ENCODE data around the gene ELP5.
"Not testable (repeated sequence)": the region's sequence is repeated elsewhere in the genome, so short reads cannot be mapped to it uniquely, and the experiment has no call there.

Gene ELP5

DNA sequence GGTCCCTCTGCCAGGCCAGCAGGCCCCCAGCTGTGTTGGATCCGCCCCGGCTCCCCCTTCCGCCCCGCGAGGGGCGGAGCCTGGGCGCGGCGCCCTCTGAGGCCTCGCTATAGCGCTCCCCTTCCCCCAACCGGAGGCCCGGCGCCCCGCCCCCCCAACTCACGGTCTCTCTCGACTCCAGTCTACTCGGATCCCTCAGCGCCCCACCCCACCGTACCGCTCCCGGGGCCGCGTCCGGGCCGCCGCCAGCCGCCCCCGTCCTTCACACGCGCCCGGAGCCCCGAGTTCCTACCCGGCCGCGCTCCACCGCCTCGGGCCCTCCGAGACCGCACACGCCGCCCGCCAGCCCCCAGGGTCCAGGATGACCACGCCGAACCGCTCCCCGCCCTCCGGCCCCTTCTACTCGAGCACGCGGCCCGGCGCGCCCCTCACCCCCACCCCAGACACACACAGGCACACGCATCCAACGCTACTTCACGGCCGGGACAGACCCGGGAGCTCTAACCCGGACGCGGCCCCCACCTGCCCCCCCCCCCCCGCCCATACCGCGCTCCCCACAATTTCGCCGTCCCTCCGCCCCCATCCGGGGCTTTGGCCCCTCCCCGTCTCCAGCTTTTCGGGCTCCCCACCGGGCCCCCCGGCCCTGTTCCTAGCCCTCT, 14.1 kb upstream of the ELP5 start:
- peaks cover 24% of the 10 kb centered on the region for H3K36me3 Mint-ChIP-seq
- DNase-seq (ENCODE audit: low spot score in 2 of 2) (peak; percentile 67 to 68), ATAC-seq (ENCODE audit: low read depth) (peak; percentile 31)
- peak overlapping the region; percentile 100 for H3K4me3 Mint-ChIP-seq
- H3K9me3 Mint-ChIP-seq: no peaks in the 10 kb centered on the region
- H3K27me3 Mint-ChIP-seq: no peaks in the 10 kb centered on the region
- H3K4me1 Mint-ChIP-seq: peaks cover 54% of the 10 kb centered on the region
- peak overlapping the region; percentile 100 for H3K27ac Mint-ChIP-seq

DNA sequence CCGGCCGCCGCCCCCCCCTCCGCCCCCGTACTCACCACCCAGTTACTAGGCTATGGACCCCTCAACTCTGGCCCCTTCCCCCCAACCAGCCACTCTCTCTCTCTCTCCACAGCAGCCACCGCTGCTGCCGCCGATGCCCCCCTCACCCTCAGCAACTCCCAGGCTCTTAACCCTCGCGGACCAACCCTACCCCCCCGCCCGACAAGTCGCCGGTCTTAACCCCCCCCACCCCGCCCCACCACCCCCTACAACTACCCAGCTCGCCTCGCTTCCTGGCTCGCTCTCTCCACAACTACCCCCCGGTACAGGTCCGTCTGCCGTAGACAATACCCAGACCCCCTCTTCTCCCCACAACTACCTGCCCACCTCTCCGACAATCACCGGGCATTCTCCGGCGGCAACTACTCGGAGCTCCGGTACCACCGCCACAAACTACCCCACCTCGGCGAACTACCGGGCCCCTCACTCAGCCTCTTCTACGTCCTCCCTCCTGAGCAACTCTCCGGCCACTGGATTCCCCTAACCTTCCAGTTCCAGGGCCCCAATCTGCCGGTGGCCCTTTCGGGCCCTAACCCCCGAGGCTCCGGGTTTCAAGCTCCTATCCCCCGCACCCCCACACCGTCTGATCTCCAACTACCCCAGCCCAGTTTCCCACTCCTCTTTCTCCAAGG, 13.5 kb upstream of the ELP5 start:
- Mint-ChIP-seq H3K27me3 (no peaks in the 10 kb centered on the region), H3K9me3 (no peaks in the 10 kb centered on the region), H3K4me3 (peak overlapping the region; percentile 100), H3K4me1 (peaks cover 53% of the 10 kb centered on the region), H3K36me3 (peaks cover 23% of the 10 kb centered on the region), H3K27ac (peak overlapping the region; percentile 100)
- DNase-seq (ENCODE audit: low spot score in 2 of 2) (no peak), ATAC-seq (ENCODE audit: low read depth) (no peak)

DNA sequence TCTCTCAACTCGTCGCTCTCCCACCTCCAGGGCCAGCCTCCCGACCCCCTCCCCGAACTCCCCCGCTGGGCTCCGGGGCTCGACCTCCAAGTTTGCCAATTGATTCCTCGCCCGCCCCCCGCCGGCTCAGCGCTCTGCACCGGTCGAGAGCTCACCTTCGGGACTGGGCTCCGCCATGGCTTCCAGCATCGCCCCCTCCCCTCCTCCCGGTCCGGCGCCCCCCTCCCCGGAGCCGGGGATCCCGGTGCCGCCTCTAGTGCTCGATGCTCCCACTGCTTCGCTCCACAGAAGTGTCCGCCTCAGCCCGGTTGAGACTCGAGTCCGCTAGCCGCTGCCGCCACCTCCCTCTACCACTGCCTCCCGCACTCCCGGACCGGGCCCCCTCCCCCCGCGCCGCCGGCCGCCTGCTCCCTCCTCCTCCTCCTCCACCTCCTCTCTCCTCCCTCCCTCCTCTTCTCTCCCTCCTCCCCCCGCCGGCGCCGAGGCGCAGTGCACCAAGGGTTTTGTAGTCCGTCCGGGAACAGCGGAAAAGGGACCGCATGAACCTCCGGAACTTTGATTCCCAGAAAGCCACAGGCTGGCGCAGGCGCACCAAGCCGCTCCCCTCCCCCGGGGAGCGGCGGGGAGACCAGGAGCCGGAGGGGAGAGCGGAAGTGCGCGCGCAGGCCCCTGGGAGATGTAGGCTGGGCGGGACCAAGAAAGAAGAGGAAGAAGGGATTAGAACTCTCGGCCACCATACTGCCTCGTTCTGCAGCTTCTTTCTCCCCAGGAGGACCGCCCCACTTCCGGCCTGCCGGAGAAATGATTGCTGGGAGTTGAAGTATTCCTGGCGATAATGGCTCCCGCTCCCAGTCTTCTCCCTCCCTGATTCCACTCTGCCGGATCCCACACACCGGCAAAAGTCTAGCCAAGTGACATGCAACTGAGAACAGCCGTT, 12.7 kb upstream of the ELP5 start, which contains the start of gene PHF23:
Gene PHF23, minus strand, starts transcription at position 367 of the 937 bp plus-strand sequence. Its CDS starts 178 bp downstream, at position 189.
- Mint-ChIP-seq H3K36me3 (peaks cover 23% of the 10 kb centered on the region), H3K27ac (peak within 1 kb of the TSS; percentile 100), H3K9me3 (no peaks in the 10 kb centered on the region), H3K4me1 (peaks cover 49% of the 10 kb centered on the region), H3K4me3 (peak within 1 kb of the TSS; percentile 100), H3K27me3 (no peaks in the 10 kb centered on the region)
- ATAC-seq (ENCODE audit: low read depth): peak; percentile 60
- DNase-seq (ENCODE audit: low spot score in 2 of 2): peak; percentile 80 to 87

DNA sequence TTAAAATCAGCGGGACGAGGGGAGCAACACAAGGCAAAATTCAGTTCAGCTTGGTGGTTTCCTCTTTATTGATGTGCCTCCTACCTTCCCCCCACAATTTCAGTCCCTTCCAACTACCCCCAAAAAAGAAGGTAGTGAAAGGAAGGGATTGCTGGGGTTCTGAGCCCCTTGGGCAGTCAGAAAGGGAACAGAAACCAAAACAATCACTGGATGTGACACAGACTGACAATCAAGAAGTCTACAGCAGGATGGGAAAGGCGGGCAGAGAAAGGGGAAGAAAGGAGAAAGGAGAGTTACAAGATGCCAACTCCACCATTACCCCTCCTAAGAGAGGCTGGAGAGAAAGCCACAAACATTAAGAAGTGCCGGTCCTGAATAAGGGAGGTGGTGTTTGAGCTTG, 11.6 kb upstream of the ELP5 start:
- H3K27ac Mint-ChIP-seq: peak overlapping the region; percentile 100
- DNase-seq (ENCODE audit: low spot score in 2 of 2): no peak
- H3K4me3 Mint-ChIP-seq: peak overlapping the region; percentile 100
- no peak for ATAC-seq (ENCODE audit: low read depth)
- H3K36me3 Mint-ChIP-seq: peaks cover 22% of the 10 kb centered on the region
- peaks cover 42% of the 10 kb centered on the region for H3K4me1 Mint-ChIP-seq
- H3K9me3 Mint-ChIP-seq: no peaks in the 10 kb centered on the region
- H3K27me3 Mint-ChIP-seq: no peaks in the 10 kb centered on the region

- Mint-ChIP-seq H3K4me1 (peaks cover 35% of the 10 kb centered on the region), H3K27me3 (no peaks in the 10 kb centered on the region), H3K9me3 (no peaks in the 10 kb centered on the region), H3K27ac (peak overlapping the region; percentile 100), H3K36me3 (peaks cover 22% of the 10 kb centered on the region), H3K4me3 (peak overlapping the region; percentile 100)
- ATAC-seq (ENCODE audit: low read depth) (no peak), DNase-seq (ENCODE audit: low spot score in 2 of 2) (no peak)
Observed at GRCh38 chr17:7241090-7241733, 10.8 kb upstream of the ELP5 start.

- peak within 1 kb of the TSS; percentile 100 for H3K4me3 Mint-ChIP-seq
- peaks cover 31% of the 10 kb centered on the region for H3K4me1 Mint-ChIP-seq
- DNase-seq (ENCODE audit: low spot score in 2 of 2) (peak; percentile 96 to 97), ATAC-seq (ENCODE audit: low read depth) (peak; percentile 25)
- H3K36me3 Mint-ChIP-seq: peaks cover 25% of the 10 kb centered on the region
- H3K9me3 Mint-ChIP-seq: no peaks in the 10 kb centered on the region
- no peaks in the 10 kb centered on the region for H3K27me3 Mint-ChIP-seq
- H3K27ac Mint-ChIP-seq: peak within 1 kb of the TSS; percentile 100
Observed at GRCh38 chr17:7241783-7242716, 10.0 kb upstream of the ELP5 start, which contains the start of gene GABARAP. Gene GABARAP, minus strand, starts transcription at chr17:7242449. Its CDS starts 119 bp downstream, at chr17:7242330.

- Mint-ChIP-seq H3K27ac (peak overlapping the region; percentile 100), H3K36me3 (peaks cover 24% of the 10 kb centered on the region), H3K4me3 (peak overlapping the region; percentile 100), H3K9me3 (no peaks in the 10 kb centered on the region), H3K4me1 (peaks cover 29% of the 10 kb centered on the region), H3K27me3 (no peaks in the 10 kb centered on the region)
- DNase-seq (ENCODE audit: low spot score in 2 of 2) (peak; percentile 92 to 94), ATAC-seq (ENCODE audit: low read depth) (peak; percentile 47)
Observed at GRCh38 chr17:7242717-7243452, 9.1 kb upstream of the ELP5 start.

DNA sequence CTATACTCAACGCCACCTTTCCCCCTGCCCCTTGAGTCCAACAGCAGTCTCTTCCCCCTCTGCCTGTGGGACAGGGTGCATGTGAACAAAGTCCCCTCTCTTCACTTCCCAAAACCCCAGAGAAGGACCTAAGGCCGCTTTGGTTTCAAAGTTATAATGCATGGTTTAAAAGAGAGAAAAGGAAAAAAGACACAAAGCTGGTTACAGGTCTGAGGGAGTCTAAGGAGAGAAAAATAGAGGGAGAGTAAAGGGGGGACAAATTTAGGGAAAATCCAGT, 8.6 kb upstream of the ELP5 start:
- peaks cover 23% of the 10 kb centered on the region for H3K36me3 Mint-ChIP-seq
- H3K4me1 Mint-ChIP-seq: peaks cover 29% of the 10 kb centered on the region
- no peaks in the 10 kb centered on the region for H3K27me3 Mint-ChIP-seq
- ATAC-seq (ENCODE audit: low read depth) (no peak), DNase-seq (ENCODE audit: low spot score in 2 of 2) (no peak)
- H3K9me3 Mint-ChIP-seq: no peaks in the 10 kb centered on the region
- H3K27ac Mint-ChIP-seq: peak overlapping the region; percentile 100
- peak overlapping the region; percentile 100 for H3K4me3 Mint-ChIP-seq

- peaks cover 33% of the 10 kb centered on the region for H3K4me1 Mint-ChIP-seq
- H3K4me3 Mint-ChIP-seq; H3K27me3 Mint-ChIP-seq; DNase-seq (ENCODE audit: low spot score in 2 of 2); H3K9me3 Mint-ChIP-seq; ATAC-seq (ENCODE audit: low read depth): not testable (repeated sequence)
- peak overlapping the region; percentile 100 for H3K27ac Mint-ChIP-seq
- H3K36me3 Mint-ChIP-seq: peaks cover 23% of the 10 kb centered on the region
Observed at GRCh38 chr17:7243838-7244237, 8.2 kb upstream of the ELP5 start.

DNA sequence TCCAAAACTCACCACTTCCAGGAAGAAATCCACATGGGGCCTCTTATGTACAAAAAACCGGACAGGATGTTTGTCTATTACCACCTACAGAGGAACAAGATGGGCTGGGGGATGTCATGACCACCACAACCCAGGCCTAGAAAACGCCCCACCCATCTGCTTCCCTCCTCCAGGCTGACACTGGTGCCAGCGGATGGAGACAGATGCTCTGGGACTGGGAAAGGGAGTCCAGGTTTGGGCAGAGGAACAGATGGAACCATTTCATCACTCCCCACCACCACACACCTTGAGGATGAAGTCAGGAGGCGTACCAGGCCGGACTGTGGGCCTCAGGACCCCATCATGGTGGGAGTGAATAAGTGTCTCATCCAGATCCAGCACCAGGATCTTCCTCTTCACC, 5.2 kb upstream of the ELP5 start:
- peaks cover 23% of the 10 kb centered on the region for H3K4me1 Mint-ChIP-seq
- peaks cover 13% of the 10 kb centered on the region for H3K36me3 Mint-ChIP-seq
- H3K9me3 Mint-ChIP-seq: no peaks in the 10 kb centered on the region
- H3K27me3 Mint-ChIP-seq: no peaks in the 10 kb centered on the region
- no peak for DNase-seq (ENCODE audit: low spot score in 2 of 2)
- peak overlapping the region; percentile 11 for H3K27ac Mint-ChIP-seq
- H3K4me3 Mint-ChIP-seq: no peak overlapping the region
- no peak for ATAC-seq (ENCODE audit: low read depth)

GRCh38 chr17:7248796-7249195, 3.2 kb upstream of the ELP5 start:
- H3K4me3 Mint-ChIP-seq: no peak overlapping the region

DNA sequence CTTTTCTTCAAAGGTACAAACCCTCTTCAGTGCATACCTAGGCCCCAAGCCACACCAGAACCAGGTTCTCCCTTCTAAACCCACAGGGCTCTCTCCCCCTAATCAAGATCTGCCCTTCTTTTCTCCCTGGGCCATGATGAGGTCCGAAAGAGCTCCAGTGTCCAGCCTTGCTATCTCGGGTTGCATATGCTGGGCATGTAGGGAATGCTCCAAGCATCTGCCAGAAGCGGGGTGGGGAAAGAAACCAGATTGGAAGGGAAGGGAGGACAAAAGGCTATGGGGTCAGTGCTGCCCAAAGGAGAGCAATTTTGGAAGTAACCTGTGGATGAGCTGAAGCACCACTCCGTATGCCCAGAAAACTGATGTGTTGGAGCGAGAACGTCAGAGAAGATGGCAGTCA, 2.8 kb upstream of the ELP5 start:
- Mint-ChIP-seq H3K9me3 (no peaks in the 10 kb centered on the region), H3K27me3 (no peaks in the 10 kb centered on the region), H3K4me1 (peaks cover 26% of the 10 kb centered on the region), H3K4me3 (peak overlapping the region; percentile 73), H3K36me3 (peaks cover 19% of the 10 kb centered on the region), H3K27ac (peak overlapping the region; percentile 99)
- ATAC-seq (ENCODE audit: low read depth) (no peak), DNase-seq (ENCODE audit: low spot score in 2 of 2) (no peak)

More at GRCh38 chr17:7248796-7249195, 3.2 kb upstream of the ELP5 start:
- Mint-ChIP-seq H3K4me1 (peaks cover 26% of the 10 kb centered on the region), H3K27me3 (no peaks in the 10 kb centered on the region), H3K36me3 (peaks cover 19% of the 10 kb centered on the region), H3K9me3 (no peaks in the 10 kb centered on the region), H3K27ac (peak overlapping the region; percentile 99)
- ATAC-seq (ENCODE audit: low read depth): no peak
- DNase-seq (ENCODE audit: low spot score in 2 of 2): no peak
